Measurements from ENCODE around the gene NPC1.

DNA sequence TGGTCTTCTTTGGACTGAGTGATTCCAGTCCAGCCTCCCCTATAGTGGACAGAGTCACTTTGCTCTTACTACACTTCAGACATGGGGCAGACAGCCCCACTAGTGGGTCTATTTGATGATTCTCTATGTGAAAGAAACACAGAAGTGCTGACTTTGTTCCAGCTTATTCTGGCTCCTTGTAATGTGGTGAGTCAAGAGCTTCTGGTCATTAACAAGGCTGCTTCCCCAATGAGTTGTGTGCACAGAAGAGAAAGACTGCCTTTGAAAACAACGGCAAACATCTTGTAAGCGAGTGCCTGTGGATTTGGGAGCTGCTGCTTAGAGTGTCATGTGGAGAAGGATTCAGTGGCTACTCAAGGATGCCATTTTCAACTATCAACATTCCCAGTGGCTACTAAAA lies 43.8 kb downstream of the NPC1 start:
- TF ChIP-seq POLR2A (IDR thresholded peaks at IDR 0.05; ENCODE audit: low read depth, low read length) (no peak), TAF1 (IDR thresholded peaks at IDR 0.05; ENCODE audit: borderline replicate concordance, low read depth, low read length) (no peak), POLR2AphosphoS5 (IDR thresholded peaks at IDR 0.05; ENCODE audit: low read depth, low read length) (no peak)
